H1 (cell line): ENCODE data around the gene RALGAPB. TPM values are rescaled to one million over a fixed set of nuclear protein-coding genes. Genes with fewer than 3 reads are reported as not detected.

Source experiments
- GABPA ChIP-seq: IDR thresholded peaks from 2 replicates; pipeline ENCODE4 v1.6.1; 2011; ENCODE audit warnings: mild to moderate bottlenecking, low read length, moderate library complexity, borderline replicate concordance; ENCODE audit not compliant: insufficient read depth
- RAD21 ChIP-seq, 2 experiments: IDR thresholded peaks in 1 of 2; conservative IDR thresholded peaks in 1 of 2; 2 replicates each; pipeline ENCODE4 v1.6.1; 2011; ENCODE audit warnings: low read depth in 2 of 2, low read length in 2 of 2, improper control_type of control experiment in 1 of 2, inconsistent platforms in 1 of 2, mild to moderate bottlenecking in 1 of 2, moderate library complexity in 1 of 2
- RXRA ChIP-seq: IDR thresholded peaks from 2 replicates; pipeline ENCODE4 v1.6.1; 2011; ENCODE audit warnings: low read depth, mild to moderate bottlenecking, low read length, moderate library complexity; ENCODE audit not compliant: insufficient read depth
- SUZ12 ChIP-seq: fragments of 200-600 bp; sonication (generic); IDR thresholded peaks from 2 replicates; pipeline ENCODE4 v1.6.1; 2012; ENCODE audit warnings: mild to moderate bottlenecking, inconsistent platforms, low read length, moderate library complexity, mixed read lengths
- polyA plus RNA-seq, 7 experiments: library from polyadenylated mRNA; depleted of rRNA in 3 of 7; stranded (reverse) in 5 of 7; unstranded in 2 of 7; fragments of >200 nt in 5 of 7; fragments of 200-250 nt in 2 of 7; gene quantifications; 1 replicate in 5 of 7; 2 replicates in 1 of 7; 4 replicates in 1 of 7; pipeline versions ENCODE4 v1.2.1 to v1.2.3, GENCODE V29; 2011 to 2013; ENCODE audit warnings: missing spikeins in 2 of 7, mixed read lengths in 2 of 7
- total RNA-seq: library from RNA; stranded (reverse); fragmentation: NEBNext Ultra II Directional; extraction: Animal tissue kit (Norgen Biotek cat#: 25700); gene quantifications from 2 replicates; pipeline ENCODE4 v1.2.1, GENCODE V29; 2021
- TF ChIP-seq, protein P1 (sequence below), 3 experiments: IDR thresholded peaks; 1 replicate in 2 of 3; 2 replicates in 1 of 3; pipeline versions ENCODE4 v1.5.1 to v1.6.1; 2011; ENCODE audit warnings: low read length in 3 of 3, mild to moderate bottlenecking in 3 of 3, inconsistent platforms in 2 of 3, low read depth in 1 of 3, moderate library complexity in 1 of 3; ENCODE audit not compliant: insufficient read depth in 1 of 3; ENCODE audit errors: control extremely low read depth in 1 of 3

The RALGAPB gene
- total and polyA plus RNA-seq, 2 of the 8 experiments (the other 6 are each of a cell fraction or from before 2014, with no cell fraction given): 10.6 to 35.1 TPM

DNA sequence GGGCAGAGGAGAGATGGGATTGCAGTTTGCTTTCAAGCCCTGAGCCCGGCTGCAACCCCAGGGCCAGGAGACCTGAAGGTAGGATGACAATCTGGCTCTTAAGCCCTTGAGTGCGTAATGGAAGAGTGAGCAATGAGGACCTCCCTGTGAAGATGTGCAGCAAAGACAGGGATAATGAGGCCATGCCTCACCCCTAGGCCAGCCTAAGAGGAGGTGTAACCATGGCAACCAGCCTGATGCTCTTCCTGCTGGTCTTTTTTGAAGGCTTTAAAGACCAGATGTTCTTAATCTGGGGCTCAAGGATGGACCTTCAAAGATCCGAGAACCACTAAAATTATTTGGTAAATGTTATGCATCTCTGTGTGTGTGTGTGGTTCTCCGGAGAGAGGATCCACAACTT, 137.2 kb downstream of the RALGAPB start (continued):
- TF ChIP-seq, protein P1, sequence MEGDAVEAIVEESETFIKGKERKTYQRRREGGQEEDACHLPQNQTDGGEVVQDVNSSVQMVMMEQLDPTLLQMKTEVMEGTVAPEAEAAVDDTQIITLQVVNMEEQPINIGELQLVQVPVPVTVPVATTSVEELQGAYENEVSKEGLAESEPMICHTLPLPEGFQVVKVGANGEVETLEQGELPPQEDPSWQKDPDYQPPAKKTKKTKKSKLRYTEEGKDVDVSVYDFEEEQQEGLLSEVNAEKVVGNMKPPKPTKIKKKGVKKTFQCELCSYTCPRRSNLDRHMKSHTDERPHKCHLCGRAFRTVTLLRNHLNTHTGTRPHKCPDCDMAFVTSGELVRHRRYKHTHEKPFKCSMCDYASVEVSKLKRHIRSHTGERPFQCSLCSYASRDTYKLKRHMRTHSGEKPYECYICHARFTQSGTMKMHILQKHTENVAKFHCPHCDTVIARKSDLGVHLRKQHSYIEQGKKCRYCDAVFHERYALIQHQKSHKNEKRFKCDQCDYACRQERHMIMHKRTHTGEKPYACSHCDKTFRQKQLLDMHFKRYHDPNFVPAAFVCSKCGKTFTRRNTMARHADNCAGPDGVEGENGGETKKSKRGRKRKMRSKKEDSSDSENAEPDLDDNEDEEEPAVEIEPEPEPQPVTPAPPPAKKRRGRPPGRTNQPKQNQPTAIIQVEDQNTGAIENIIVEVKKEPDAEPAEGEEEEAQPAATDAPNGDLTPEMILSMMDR (IDR thresholded peaks at IDR 0.05; ENCODE audit: control extremely low read depth in 1 of 3, insufficient read depth in 1 of 3, low read depth in 1 of 3, low read length in 3 of 3): no peak
- TF ChIP-seq RAD21 (IDR thresholded peaks at IDR 0.05 in 1 of 2, conservative IDR thresholded peaks at IDR 0.05 in 1 of 2; ENCODE audit: low read depth in 2 of 2, low read length in 2 of 2) (no peak), RXRA (no peak), SUZ12 (no peak), GABPA (no peak)
